Fibroblast of villous mesenchyme (primary cell): ENCODE measurements around the gene FOXN1. TPM values are rescaled to one million over a fixed set of nuclear protein-coding genes. Genes with fewer than 3 reads are reported as not detected.

ENCODE experiments used
- DNase-seq: peaks from one replicate; pipeline ENCODE4 v3.0.0-alpha.2; 2010; ENCODE audit warnings: low read depth
- H3K4me3 ChIP-seq: 2 replicates; pipeline ENCODE4 v1.5.1; 2011; ENCODE audit warnings: low read depth, mild to moderate bottlenecking, low read length
- CTCF ChIP-seq: IDR thresholded peaks from 2 replicates; pipeline ENCODE4 v1.5.1; 2012; ENCODE audit warnings: low read depth, mild to moderate bottlenecking, low read length; ENCODE audit not compliant: insufficient read depth
- total RNA-seq: library from RNA; depleted of rRNA; stranded (reverse); fragments of >200 nt; gene quantifications from 2 replicates; pipeline ENCODE4 v1.2.3, GENCODE V29; 2012

FOXN1 gene
- total RNA-seq, 1 donor, result not detected

- no peak overlapping the region for H3K4me3 ChIP-seq
Observed at GRCh38 chr17:28527181-28527681, 21.1 kb downstream of the FOXN1 start.

GRCh38 chr17:28527859-28528258 is 21.7 kb downstream of the FOXN1 start:
- DNase-seq, result no peak
- H3K4me3 ChIP-seq, result no peak overlapping the region
- no peak for TF ChIP-seq CTCF

More at GRCh38 chr17:28527181-28527681, 21.1 kb downstream of the FOXN1 start:
- no peak for DNase-seq
- TF ChIP-seq CTCF, result no peak

GRCh38 chr17:28528327-28529012 is 22.3 kb downstream of the FOXN1 start:
- peak; percentile 27 for DNase-seq
- TF ChIP-seq CTCF, result no peak
- no peak overlapping the region for H3K4me3 ChIP-seq

- H3K4me3 ChIP-seq, result no peak overlapping the region
- DNase-seq, result no peak
- TF ChIP-seq CTCF, result no peak
Observed at GRCh38 chr17:28529013-28529400, 22.9 kb downstream of the FOXN1 start.

GRCh38 chr17:28530250-28530649 is 24.1 kb downstream of the FOXN1 start:
- no peak for DNase-seq
- TF ChIP-seq CTCF, result no peak
- H3K4me3 ChIP-seq, result no peak overlapping the region

- no peak for TF ChIP-seq CTCF
- no peak overlapping the region for H3K4me3 ChIP-seq
- DNase-seq, result no peak
Observed at GRCh38 chr17:28530926-28531325, 24.8 kb downstream of the FOXN1 start.
